HepG2 (cell line): ENCODE results near the gene ADAP2. TPM values are rescaled to one million over a fixed set of nuclear protein-coding genes. Genes with fewer than 3 reads are reported as not detected.

ENCODE experiments used
- ASH2L ChIP-seq: fragments of 300-600, 200-600 bp; sonication (generic); IDR thresholded peaks from 2 replicates; pipeline ENCODE4 v1.7.0; 2017; ENCODE audit warnings: low read depth, mild to moderate bottlenecking, moderate library complexity, mixed read lengths, low read length; ENCODE audit not compliant: insufficient read length
- BORCS8-MEF2B ChIP-seq: sonication (generic); formaldehyde crosslinking; IDR thresholded peaks from 2 replicates; pipeline ENCODE4 v1.8.0; 2022; ENCODE audit warnings: mild to moderate bottlenecking, missing genetic modification reagents
- DMAP1 ChIP-seq: IDR thresholded peaks from 2 replicates; pipeline ENCODE4 v1.6.1; 2016
- FIP1L1 ChIP-seq: fragments of 200-400 bp; formaldehyde crosslinking; IDR thresholded peaks from 2 replicates; pipeline ENCODE4 v1.6.1; 2018; ENCODE audit warnings: low read depth, mild to moderate bottlenecking, low read length, moderate library complexity, borderline replicate concordance; ENCODE audit not compliant: insufficient read depth
- FOXJ3 ChIP-seq: sonication (generic); formaldehyde crosslinking; IDR thresholded peaks from 2 replicates; pipeline ENCODE4 v1.4.0; 2020; ENCODE audit warnings: missing genetic modification reagents, mild to moderate bottlenecking, borderline replicate concordance
- HINFP ChIP-seq: sonication (generic); formaldehyde crosslinking; IDR thresholded peaks from 2 replicates; pipeline ENCODE4 v1.4.0; 2020; ENCODE audit warnings: low read depth, mild to moderate bottlenecking, missing genetic modification reagents
- MTA3 ChIP-seq: sonication (generic); formaldehyde crosslinking; IDR thresholded peaks from 2 replicates; pipeline ENCODE4 v1.4.0; 2020; ENCODE audit warnings: missing genetic modification reagents
- NFKB2 ChIP-seq: sonication (generic); formaldehyde crosslinking; IDR thresholded peaks from 2 replicates; pipeline ENCODE4 v1.4.0; 2020; ENCODE audit warnings: missing genetic modification reagents, borderline replicate concordance
- NFYC ChIP-seq: IDR thresholded peaks from 2 replicates; pipeline ENCODE4 v1.6.1; 2016; ENCODE audit warnings: missing genetic modification reagents, missing compliant biosample characterization
- NR2F6 ChIP-seq, 2 experiments: IDR thresholded peaks; 2 replicates each; pipeline ENCODE4 v1.6.1; 2016; ENCODE audit warnings: antibody characterized with exemption in 1 of 2, mild to moderate bottlenecking in 1 of 2
- RAD51 ChIP-seq: fragments of 450-650 bp; IDR thresholded peaks from 2 replicates; pipeline ENCODE4 v1.6.1; 2016; ENCODE audit warnings: borderline replicate concordance
- RELA ChIP-seq: sonication (generic); formaldehyde crosslinking; IDR thresholded peaks from 2 replicates; pipeline ENCODE4 v1.4.0; 2020; ENCODE audit warnings: missing genetic modification reagents
- SMAD1 ChIP-seq: sonication (generic); formaldehyde crosslinking; IDR thresholded peaks from 2 replicates; pipeline ENCODE4 v1.4.0; 2020; ENCODE audit warnings: missing genetic modification reagents, low read depth, mild to moderate bottlenecking, borderline replicate concordance
- TBX2 ChIP-seq: sonication (generic); formaldehyde crosslinking; IDR thresholded peaks from 2 replicates; pipeline ENCODE4 v1.5.0; 2020; ENCODE audit warnings: missing genetic modification reagents, mild to moderate bottlenecking, borderline replicate concordance
- XBP1 ChIP-seq: sonication (generic); formaldehyde crosslinking; IDR thresholded peaks from 2 replicates; pipeline ENCODE4 v1.5.0; 2020; ENCODE audit warnings: missing genetic modification reagents
- ZBTB34 ChIP-seq: sonication (generic); formaldehyde crosslinking; IDR thresholded peaks from 2 replicates; pipeline ENCODE4 v1.8.0; 2022; ENCODE audit warnings: mild to moderate bottlenecking, missing genetic modification reagents
- ZNF121 ChIP-seq: sonication (generic); formaldehyde crosslinking; IDR thresholded peaks from 2 replicates; pipeline ENCODE4 v1.5.0; 2020; ENCODE audit warnings: mild to moderate bottlenecking, missing genetic modification reagents
- ZNF333 ChIP-seq: sonication (generic); formaldehyde crosslinking; IDR thresholded peaks from 2 replicates; pipeline ENCODE4 v1.4.0; 2020; ENCODE audit warnings: mild to moderate bottlenecking, missing genetic modification reagents, borderline replicate concordance
- ZNF496 ChIP-seq: sonication (generic); formaldehyde crosslinking; IDR thresholded peaks from 2 replicates; pipeline ENCODE4 v1.8.1; 2023; ENCODE audit warnings: mild to moderate bottlenecking, moderate library complexity, missing genetic modification reagents; ENCODE audit not compliant: insufficient replicate concordance
- ZNF567 ChIP-seq: sonication (generic); formaldehyde crosslinking; IDR thresholded peaks from 2 replicates; pipeline ENCODE4 v1.8.1; 2023; ENCODE audit warnings: mild to moderate bottlenecking, missing genetic modification reagents, borderline replicate concordance
- ZNF644 ChIP-seq: IDR thresholded peaks from 2 replicates; pipeline ENCODE4 v1.6.1; 2016; ENCODE audit warnings: low read depth
- ZNF747 ChIP-seq: sonication (generic); formaldehyde crosslinking; IDR thresholded peaks from 2 replicates; pipeline ENCODE4 v1.8.1; 2023; ENCODE audit warnings: missing genetic modification reagents, mild to moderate bottlenecking, borderline replicate concordance
- ZSCAN30 ChIP-seq: sonication (generic); formaldehyde crosslinking; IDR thresholded peaks from 2 replicates; pipeline ENCODE4 v1.5.0; 2020; ENCODE audit warnings: mild to moderate bottlenecking, missing genetic modification reagents
- polyA plus RNA-seq, 8 experiments: library from polyadenylated mRNA; depleted of rRNA in 3 of 8; stranded (reverse) in 7 of 8; unstranded in 1 of 8; fragments of >200 nt; fragmentation: Illumina TruSeq in 4 of 8; extraction: Trizol in 4 of 8; gene quantifications; 2 replicates each; pipeline versions ENCODE4 v1.2.1 to v1.2.3, GENCODE V29; 2011 to 2016; ENCODE audit warnings: low read depth in 4 of 8, missing spikeins in 1 of 8, mixed read lengths in 1 of 8; ENCODE audit not compliant: insufficient read depth in 1 of 8
- total RNA-seq, 5 experiments: library from RNA; depleted of rRNA; stranded (reverse); fragments of >200 nt; fragmentation: Illumina TruSeq; extraction: Trizol; gene quantifications; 2 replicates each; pipeline ENCODE4 v1.2.3, GENCODE V29; 2016; ENCODE audit warnings: low read depth in 1 of 5
- TF ChIP-seq, protein P1 (sequence below): sonication (generic); formaldehyde crosslinking; IDR thresholded peaks from 2 replicates; pipeline ENCODE4 v1.4.0; 2020; ENCODE audit warnings: missing genetic modification reagents

ADAP2 gene
- total and polyA plus RNA-seq, 2 of the 13 experiments (the other 11 are each of a cell fraction or from before 2014, with no cell fraction given), result 0.51 to 0.70 TPM

DNA sequence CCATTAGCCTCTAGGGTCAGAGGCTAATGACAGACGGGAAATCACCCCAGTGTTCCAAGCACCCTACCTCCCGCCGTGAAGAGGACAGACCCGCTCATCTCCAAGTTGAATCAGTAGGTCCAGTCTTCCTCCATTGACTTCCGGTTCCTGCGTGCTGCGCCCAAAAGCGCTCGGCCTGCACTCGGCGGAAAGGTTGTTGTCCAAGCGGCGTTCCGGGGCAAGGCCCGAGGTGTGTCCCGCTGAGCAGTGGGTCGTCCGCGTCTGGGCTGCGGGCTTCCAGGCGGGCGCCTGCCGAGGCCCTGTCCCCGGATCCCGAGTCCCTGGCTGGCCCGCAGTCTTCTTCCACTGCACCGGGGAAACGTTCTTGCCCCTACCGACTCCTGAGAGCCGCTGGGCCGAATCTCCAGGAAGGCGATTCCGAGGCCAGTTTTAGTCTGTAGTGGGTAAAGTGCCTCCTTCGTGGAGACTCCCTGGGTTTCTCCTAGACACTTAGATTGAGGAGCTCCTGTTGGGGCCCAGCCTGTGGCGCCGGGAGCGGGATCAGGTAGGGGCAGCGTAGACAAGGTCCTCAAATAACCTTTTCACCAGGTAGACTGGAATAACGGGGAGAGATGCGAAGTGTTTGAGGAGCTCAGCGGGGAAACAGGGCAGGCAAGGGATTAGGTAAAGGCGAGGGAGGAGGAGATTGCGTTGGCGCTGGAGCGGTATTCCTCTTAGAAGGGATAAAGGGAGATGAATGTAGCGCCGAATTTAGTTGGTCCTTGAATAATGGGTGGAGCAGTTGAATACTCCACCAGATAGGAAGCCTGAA, 15.4 kb upstream of the ADAP2 start, which contains the start of gene TEFM (continued):
- no peak for TF ChIP-seq FIP1L1
- TF ChIP-seq XBP1 (CRISPR knock-in tag), result peak; percentile 58; the same call in 1 of the 2 replicates
- TF ChIP-seq TBX2 (CRISPR knock-in tag), result peak; percentile 82
- TF ChIP-seq ZNF333 (CRISPR knock-in tag), result peak; percentile 86; the same call in 1 of the 2 replicates
- no peak for TF ChIP-seq NFYC (CRISPR knock-in tag)
- no peak for TF ChIP-seq ZNF496 (CRISPR knock-in tag)
- TF ChIP-seq ZSCAN30 (CRISPR knock-in tag), result 0 out of 2 replicates have a peak, but pooled peaks have one; percentile 76
- TF ChIP-seq ZNF121 (CRISPR knock-in tag), result peak; percentile 78
- no peak for TF ChIP-seq ZBTB34 (CRISPR knock-in tag)
- TF ChIP-seq HINFP (CRISPR knock-in tag), result peak; percentile 93
- no peak for TF ChIP-seq RAD51
- TF ChIP-seq MTA3 (CRISPR knock-in tag), result no peak
- TF ChIP-seq ZNF567 (CRISPR knock-in tag), result 0 out of 2 replicates have a peak, but pooled peaks have one; percentile 3
- TF ChIP-seq BORCS8-MEF2B, result peak; percentile 95
- peak; percentile 84; the same call in 1 of the 2 replicates for TF ChIP-seq ZNF747
- peak; percentile 88 for TF ChIP-seq DMAP1 (CRISPR knock-in tag)
- no peak for TF ChIP-seq ZNF644
- TF ChIP-seq NFKB2 (CRISPR knock-in tag), result peak; percentile 97
- TF ChIP-seq RELA, result peak; percentile 92
- peak; percentile 71; the same call in 1 of the 2 replicates for TF ChIP-seq FOXJ3
- no peak for TF ChIP-seq NR2F6 (IDR thresholded peaks at IDR 0.05)
- peak; percentile 64 for TF ChIP-seq NR2F6 (CRISPR knock-in tag; IDR thresholded peaks at IDR 0.05)
- TF ChIP-seq, protein P1, sequence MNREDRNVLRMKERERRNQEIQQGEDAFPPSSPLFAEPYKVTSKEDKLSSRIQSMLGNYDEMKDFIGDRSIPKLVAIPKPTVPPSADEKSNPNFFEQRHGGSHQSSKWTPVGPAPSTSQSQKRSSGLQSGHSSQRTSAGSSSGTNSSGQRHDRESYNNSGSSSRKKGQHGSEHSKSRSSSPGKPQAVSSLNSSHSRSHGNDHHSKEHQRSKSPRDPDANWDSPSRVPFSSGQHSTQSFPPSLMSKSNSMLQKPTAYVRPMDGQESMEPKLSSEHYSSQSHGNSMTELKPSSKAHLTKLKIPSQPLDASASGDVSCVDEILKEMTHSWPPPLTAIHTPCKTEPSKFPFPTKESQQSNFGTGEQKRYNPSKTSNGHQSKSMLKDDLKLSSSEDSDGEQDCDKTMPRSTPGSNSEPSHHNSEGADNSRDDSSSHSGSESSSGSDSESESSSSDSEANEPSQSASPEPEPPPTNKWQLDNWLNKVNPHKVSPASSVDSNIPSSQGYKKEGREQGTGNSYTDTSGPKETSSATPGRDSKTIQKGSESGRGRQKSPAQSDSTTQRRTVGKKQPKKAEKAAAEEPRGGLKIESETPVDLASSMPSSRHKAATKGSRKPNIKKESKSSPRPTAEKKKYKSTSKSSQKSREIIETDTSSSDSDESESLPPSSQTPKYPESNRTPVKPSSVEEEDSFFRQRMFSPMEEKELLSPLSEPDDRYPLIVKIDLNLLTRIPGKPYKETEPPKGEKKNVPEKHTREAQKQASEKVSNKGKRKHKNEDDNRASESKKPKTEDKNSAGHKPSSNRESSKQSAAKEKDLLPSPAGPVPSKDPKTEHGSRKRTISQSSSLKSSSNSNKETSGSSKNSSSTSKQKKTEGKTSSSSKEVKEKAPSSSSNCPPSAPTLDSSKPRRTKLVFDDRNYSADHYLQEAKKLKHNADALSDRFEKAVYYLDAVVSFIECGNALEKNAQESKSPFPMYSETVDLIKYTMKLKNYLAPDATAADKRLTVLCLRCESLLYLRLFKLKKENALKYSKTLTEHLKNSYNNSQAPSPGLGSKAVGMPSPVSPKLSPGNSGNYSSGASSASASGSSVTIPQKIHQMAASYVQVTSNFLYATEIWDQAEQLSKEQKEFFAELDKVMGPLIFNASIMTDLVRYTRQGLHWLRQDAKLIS (CRISPR knock-in tag), result no peak
- TF ChIP-seq ASH2L, result peak; percentile 86
- no peak; the same call in 1 of the 2 replicates for TF ChIP-seq SMAD1
